ENCODE measurements around the gene TNFSF10.

DNA sequence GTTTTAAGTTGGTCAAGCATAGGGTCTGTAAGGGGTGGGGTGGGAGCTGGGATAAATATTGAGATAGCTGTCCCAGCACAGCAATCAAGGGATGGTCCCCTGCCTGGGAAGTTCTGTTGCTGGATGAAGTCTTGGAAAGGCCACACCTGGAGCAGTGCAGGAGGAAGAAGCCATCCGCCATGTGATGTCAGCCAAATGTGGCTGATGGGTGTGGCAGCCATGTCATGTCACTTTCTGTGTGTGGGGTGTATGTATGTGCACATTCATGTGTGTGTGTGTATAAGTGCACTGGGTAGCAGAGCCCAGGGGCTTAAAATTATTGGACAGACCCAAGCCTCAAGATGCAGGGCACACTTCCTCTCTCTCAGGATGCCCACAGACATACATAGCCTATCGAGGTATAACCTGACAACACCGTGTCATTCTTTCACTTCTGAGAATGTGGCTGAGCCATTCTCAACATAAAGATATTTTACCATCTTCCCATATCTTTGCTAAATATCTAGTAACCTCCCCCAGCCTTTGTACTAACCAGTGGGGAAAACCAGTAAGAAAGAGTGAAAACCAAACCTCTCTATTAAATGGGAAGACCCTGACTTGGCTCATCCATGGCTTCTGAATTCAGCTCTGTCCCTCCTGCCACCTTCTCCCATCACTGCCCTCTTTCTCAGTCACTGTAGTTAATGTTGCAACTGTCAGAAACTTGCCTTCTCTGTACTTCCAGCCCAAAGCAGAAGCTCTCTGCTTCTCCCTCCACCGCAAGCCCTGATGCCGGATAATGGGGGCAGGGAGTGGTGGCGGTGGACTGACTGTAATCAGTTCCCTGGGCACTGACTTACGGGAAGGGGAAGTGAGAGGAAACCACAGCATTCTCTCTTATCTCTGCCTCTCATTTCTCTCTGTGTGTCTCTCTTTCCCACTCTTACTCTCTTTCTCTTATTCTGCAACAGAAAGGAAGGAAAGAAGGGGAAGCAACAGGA, 11.2 kb downstream of the TNFSF10 start:
- TF ChIP-seq, protein P1, sequence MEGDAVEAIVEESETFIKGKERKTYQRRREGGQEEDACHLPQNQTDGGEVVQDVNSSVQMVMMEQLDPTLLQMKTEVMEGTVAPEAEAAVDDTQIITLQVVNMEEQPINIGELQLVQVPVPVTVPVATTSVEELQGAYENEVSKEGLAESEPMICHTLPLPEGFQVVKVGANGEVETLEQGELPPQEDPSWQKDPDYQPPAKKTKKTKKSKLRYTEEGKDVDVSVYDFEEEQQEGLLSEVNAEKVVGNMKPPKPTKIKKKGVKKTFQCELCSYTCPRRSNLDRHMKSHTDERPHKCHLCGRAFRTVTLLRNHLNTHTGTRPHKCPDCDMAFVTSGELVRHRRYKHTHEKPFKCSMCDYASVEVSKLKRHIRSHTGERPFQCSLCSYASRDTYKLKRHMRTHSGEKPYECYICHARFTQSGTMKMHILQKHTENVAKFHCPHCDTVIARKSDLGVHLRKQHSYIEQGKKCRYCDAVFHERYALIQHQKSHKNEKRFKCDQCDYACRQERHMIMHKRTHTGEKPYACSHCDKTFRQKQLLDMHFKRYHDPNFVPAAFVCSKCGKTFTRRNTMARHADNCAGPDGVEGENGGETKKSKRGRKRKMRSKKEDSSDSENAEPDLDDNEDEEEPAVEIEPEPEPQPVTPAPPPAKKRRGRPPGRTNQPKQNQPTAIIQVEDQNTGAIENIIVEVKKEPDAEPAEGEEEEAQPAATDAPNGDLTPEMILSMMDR (IDR thresholded peaks at IDR 0.05; ENCODE audit: poor library complexity, severe bottlenecking) = no peak
- TF ChIP-seq, protein P2, sequence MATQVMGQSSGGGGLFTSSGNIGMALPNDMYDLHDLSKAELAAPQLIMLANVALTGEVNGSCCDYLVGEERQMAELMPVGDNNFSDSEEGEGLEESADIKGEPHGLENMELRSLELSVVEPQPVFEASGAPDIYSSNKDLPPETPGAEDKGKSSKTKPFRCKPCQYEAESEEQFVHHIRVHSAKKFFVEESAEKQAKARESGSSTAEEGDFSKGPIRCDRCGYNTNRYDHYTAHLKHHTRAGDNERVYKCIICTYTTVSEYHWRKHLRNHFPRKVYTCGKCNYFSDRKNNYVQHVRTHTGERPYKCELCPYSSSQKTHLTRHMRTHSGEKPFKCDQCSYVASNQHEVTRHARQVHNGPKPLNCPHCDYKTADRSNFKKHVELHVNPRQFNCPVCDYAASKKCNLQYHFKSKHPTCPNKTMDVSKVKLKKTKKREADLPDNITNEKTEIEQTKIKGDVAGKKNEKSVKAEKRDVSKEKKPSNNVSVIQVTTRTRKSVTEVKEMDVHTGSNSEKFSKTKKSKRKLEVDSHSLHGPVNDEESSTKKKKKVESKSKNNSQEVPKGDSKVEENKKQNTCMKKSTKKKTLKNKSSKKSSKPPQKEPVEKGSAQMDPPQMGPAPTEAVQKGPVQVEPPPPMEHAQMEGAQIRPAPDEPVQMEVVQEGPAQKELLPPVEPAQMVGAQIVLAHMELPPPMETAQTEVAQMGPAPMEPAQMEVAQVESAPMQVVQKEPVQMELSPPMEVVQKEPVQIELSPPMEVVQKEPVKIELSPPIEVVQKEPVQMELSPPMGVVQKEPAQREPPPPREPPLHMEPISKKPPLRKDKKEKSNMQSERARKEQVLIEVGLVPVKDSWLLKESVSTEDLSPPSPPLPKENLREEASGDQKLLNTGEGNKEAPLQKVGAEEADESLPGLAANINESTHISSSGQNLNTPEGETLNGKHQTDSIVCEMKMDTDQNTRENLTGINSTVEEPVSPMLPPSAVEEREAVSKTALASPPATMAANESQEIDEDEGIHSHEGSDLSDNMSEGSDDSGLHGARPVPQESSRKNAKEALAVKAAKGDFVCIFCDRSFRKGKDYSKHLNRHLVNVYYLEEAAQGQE (IDR thresholded peaks at IDR 0.05; ENCODE audit: borderline replicate concordance) = no peak
- TF ChIP-seq MXI1 (conservative IDR thresholded peaks at IDR 0.05; ENCODE audit: poor library complexity, severe bottlenecking) = no peak

Data from neural cell (in vitro differentiated cells).